NCI-H1694 treated with DMSO at 0.1 percent for 48 hours (cell line): ENCODE data around the gene ADGRG1.

Experiments used
- DNase-seq: peaks from one replicate; lab custom pipeline; 2025; lab: John Stamatoyannopoulos, UW

The ADGRG1 gene

DNA sequence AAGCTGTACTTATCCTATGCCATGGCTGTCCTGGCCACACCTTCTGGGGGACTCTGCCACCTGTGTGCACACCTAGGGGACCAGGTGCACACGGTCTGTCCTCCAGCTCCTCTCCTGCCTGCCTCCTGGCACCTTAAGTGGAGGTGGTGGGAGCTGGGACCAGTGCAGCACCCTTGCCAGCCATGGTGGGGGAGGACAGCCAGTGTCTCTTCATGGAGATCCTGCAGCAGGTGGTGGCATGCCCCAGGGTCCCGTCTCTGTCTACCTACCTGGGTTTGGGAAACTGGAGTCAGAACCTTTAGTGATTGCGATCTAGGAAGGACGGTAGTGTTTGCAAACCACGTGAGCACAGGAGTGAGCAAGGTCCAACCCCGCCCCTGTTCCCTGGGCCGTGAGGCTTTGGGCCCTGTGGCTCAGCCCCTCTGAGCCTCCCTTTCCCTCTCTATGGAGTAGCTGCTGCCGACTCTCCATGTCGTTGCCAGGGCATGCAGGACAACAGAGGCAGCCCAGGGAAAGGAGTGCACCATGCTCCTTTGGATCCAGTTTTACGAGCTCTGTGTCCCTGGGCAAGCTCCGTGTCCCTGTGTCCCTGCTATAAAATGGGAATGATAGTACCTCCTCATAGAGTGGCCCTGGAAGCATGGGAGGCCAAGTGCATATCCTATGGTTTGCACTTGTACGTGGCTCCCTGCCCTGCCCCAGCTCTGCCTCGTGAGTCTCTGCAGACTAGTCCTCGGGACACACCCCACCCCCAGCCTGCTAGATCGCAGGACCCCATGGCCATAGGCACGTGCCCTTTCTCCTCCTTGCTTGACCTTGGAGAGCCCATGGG, 7.1 kb downstream of the ADGRG1 start:
- DNase-seq: no peak

- no peak for DNase-seq
These were observed 7.8 kb downstream of the ADGRG1 start for GRCh38 chr16:57636184-57636583.

DNA sequence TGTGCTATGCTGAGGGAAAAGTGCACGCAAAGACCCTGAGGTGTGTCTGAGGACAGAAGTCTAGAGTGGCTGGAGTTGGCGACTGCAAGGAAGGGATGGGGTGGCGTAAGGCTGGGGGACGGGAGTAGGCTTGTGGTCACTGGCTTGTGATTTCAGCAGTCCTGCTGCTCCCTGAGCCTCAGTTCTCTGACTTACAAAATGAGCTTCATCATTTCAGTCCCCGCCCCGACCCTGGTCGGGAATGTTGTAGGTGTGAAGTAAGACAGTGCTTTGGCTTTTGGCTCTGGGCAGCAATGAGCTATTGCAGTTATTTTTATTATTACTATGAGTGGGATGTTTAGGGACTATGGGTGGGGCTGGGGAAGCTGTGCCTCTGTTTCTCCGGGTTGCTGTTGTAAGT, 8.6 kb downstream of the ADGRG1 start:
- DNase-seq: no peak

- DNase-seq: no peak
These were observed 9.0 kb downstream of the ADGRG1 start for GRCh38 chr16:57637424-57637823.

GRCh38 chr16:57637965-57638364, 9.5 kb downstream of the ADGRG1 start:
- DNase-seq: no peak

GRCh38 chr16:57638381-57638780, 10.0 kb downstream of the ADGRG1 start:
- no peak for DNase-seq

- peak; percentile 35 for DNase-seq
These were observed 10.9 kb downstream of the ADGRG1 start for GRCh38 chr16:57639172-57639887.

DNA sequence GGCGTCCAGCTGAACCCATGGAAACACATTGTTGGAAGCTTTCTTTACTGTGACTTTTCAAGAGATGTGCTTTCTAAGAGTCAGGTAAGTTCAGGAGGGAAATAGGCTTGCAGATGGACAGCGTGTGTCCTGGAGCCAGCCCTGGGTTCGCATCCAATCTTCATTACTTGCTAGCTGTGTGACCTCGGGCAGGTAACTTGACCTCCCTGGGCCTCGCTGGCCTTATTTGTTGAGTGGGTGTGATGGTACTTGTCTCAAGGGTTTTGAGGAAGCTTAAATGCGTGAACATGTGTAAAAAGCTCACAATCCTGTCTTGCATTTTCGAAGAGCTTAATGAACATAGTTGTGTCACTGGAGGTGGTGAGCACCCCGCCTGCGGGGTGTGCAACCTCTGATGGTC, 11.8 kb downstream of the ADGRG1 start:
- DNase-seq: no peak

- no peak for DNase-seq
These were observed 12.2 kb downstream of the ADGRG1 start for GRCh38 chr16:57640612-57641011.

DNA sequence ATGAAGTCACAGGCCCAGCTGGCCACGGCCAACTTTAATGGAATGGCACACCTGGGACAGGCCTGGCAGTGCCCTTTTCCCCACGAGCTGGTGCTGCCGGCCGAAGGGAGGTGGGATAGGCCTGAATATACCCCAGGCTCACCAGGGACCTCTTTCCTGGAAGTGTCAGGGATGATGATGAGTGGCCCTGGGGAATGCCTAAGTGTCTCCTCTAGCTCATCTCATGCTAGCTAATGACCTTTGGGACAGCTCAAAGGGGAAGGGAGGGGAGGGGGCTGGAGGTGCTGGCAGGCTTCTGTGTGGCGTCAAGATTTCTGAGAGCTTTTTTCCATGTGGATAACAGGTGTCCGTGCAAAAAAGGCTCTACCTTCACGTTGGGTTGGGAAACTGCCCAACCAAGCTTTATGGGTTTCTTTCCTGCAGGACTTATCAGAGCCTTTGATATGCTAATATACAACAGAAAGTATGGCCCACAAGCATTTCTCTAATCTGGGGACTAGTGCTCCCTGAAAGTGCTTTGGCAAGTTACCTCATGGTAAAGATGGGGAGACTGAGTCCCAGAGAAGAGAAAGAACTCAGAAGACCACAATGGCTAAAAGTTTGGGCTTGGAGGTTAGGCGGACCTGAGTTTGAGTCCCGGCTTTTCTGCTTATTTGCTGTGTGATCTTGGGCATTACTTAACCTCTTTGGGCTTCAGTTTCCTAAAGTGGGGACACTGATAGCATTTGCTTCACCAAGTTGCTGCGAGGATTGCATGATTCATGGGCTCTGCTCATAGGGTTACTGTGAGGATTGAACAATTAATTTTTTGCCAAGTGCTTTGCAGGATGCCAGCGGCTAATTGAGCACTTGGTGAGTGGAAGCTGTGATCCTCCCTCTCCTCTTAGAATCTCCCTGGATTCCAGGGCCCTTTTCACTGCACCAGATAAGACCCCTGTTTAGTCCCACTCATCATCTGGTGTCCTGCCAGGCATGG, 14.0 kb downstream of the ADGRG1 start:
- no peak for DNase-seq

DNA sequence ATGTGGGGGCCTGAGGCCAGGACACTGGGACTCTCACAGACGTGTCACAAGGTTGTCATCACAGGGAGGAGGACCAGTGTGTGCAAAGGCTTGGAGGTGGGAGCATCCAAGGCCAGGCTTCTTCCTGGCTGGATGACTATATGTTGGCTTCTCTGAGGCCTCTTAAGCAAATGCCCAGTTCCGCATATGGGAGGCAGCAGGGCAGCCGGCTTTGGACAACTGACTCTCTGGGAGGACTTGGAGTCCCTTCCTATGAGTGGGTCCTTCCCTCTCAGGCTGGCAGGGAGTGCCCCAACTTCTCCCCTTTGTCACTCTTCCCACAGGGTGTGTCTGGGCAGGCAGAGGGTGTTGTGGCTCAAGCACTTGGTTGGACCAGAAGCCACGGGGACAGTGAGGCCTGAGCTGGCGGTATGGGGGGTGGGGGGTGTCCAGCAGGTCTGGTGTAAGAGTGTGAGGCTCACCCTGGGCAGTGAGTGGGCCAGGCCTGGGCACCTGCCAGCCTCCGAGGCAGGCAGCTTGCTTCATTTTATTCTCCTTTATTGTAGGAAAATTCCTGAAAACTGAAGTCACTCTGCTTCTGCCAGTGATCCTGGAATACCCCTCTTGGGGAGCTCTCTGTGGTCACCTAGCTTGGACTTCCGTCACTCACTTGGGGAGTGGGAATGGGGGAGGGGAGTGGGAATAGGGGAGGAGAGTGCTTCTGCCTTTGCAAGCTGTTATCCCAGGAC, 14.9 kb downstream of the ADGRG1 start:
- no peak for DNase-seq

DNA sequence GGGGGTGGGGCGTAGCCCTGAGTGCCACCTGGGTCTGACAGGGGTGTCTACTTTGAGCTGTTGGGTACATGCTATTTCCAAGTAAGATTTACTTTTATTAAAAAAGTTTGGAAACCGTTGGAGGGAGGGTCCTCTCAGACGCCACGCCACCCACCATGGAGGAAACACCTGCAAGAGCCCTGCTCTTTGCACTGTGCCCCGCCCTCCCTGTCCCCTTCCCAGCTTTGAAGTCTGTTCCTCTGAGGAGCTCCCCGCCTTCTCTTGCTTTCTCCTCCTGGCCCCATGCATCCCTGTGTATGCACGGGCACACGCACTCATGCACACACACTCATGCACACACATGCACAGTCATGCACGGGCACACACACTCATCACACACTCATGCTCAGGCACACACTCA, 15.5 kb downstream of the ADGRG1 start:
- no peak for DNase-seq

GRCh38 chr16:57644383-57645014, 16.1 kb downstream of the ADGRG1 start:
- DNase-seq: no peak

GRCh38 chr16:57645169-57645568, 16.7 kb downstream of the ADGRG1 start:
- no peak for DNase-seq

DNA sequence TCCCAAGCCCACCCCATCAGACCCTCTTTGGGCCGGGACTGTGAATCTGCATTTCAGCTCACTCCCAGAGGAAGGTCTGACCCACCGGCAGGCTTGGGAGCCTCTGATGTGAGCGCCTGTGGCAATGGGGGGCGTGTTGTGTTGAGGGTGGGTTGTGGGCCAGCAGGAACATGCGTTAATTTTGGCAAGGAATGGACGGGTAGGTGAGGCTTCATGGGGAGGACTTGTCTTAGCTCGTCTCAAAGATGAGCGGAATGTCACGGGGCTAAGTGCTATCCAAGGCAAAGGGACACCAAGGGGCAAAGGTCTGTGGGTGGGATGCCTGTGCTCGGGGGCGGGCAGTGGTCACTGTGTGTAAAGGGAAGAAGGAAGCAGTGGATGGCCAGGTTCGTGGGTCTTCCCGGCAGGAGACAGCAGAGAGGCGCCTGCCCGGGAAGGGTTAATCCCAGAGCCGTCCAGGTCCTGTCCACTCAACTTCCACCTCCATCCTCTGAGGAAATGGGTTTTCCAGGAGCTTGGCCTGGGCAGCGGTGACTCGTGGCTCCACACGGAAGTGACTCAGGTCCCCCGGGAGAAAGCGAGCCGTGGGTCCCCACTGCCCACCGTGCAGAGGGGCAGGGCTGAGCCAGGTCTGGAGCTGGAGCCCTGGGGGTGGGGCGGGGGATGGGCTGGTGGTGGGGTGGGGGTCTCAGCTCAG, 17.4 kb downstream of the ADGRG1 start:
- no peak for DNase-seq

DNA sequence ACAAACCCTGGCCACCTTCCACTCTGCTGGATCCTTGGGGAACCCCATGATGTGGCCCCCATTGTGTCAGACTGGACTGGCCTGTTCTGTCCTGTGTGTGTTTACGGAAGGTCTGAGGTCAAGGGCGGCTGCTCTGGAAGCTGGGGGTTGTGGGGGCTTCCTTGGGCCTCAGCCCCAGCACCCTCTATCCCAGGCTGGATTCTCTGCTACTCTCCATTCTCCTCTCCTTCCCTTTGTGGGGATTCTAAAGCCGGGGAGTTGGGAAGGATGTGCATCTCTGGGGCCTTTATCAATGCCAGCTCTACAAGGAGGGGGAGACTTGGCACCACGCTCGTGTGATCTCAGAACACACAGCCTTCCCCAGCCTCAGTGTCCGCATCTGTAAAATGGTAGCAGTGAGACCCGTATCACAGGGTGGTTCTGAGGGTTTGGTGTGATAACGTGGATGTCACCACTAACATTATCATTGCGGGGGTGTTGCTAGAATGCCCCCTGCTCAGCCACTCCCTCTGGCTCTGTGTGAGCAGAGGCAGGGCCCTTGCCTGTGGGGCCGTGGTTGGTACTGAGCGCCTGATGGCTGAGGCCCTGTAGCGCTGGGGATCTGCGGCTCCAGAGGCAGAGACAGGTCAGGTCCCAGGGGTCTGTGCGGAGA, 18.1 kb downstream of the ADGRG1 start:
- DNase-seq: no peak

DNA sequence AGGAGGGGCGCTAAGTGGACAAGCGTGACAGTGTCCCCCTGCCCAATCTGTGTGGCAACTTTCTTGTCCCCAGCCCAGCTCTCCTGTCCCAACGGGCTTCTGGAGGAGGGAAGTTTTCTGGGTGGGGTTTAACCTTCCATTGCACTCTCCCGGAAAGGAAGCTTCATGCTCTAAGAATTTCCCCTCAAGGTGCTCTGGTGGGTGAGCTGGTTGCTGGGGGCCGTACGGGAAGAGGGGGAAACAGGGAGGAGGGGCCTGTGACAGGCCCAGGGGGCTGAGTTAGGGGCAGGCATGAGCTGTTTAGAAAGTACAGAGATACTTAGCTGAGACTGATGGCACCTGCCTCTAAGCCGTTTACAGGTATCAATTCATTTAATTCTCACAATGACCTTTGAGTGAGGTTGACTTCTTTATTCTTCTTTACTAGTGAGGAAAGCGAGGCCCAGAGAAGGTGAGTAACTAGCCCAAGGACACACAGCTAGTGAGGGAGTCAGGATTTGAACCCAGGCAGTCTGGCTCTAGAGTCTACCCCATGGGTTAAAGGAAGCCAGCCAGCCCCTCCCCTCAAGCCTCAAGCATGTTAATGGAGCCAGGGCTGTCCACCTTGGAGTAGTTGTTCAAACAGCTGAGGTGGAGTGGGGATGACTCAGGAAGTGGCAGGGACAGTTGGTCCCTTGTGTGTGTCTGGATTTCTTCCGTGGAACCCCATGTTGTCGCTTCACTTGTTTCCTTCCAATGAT, 18.9 kb downstream of the ADGRG1 start:
- no peak for DNase-seq

DNA sequence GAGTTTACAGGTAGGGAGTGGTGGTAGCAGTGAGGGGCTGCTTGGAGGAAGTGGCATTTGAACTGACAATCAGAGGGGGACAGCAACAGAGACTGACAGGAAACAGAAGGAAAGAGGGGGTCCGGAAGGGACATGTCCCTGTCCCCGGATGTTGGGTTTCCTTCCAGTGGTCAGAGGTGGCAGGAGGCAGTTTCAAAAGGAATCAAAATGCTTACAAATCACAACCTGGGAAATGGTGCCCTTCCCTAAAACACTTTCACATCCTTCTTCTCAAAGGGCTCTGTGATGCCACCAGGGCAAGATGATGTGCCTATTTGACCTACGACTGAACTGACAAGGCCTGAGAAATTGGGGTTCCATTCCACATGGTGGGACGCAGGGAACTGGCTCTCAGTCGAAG, 19.7 kb downstream of the ADGRG1 start:
- no peak for DNase-seq
